AG09319 (cell line): Measurements from ENCODE around the gene HDAC4.

Experiments used
- DNase-seq: peaks from one replicate; pipeline ENCODE4 v3.0.0-alpha.2; 2010; ENCODE audit warnings: low read depth; ENCODE audit errors: extremely low read depth
- CTCF ChIP-seq: IDR thresholded peaks from 2 replicates; pipeline ENCODE4 v1.5.1; 2011; ENCODE audit warnings: low read depth, mild to moderate bottlenecking, inconsistent platforms, low read length, moderate library complexity

The HDAC4 gene

GRCh38 chr2:239012936-239013677 lies 387.7 kb downstream of the HDAC4 start:
- DNase-seq: no peak
- TF ChIP-seq CTCF: no peak

- TF ChIP-seq CTCF: no peak
- no peak for DNase-seq
Measured at GRCh38 chr2:239012228-239012627, 388.6 kb downstream of the HDAC4 start.

GRCh38 chr2:239009589-239009961 lies 391.2 kb downstream of the HDAC4 start:
- TF ChIP-seq CTCF: no peak
- DNase-seq: no peak

GRCh38 chr2:239008677-239009588 lies 391.9 kb downstream of the HDAC4 start:
- no peak for DNase-seq
- TF ChIP-seq CTCF: no peak

- no peak for TF ChIP-seq CTCF
- no peak for DNase-seq
Measured at GRCh38 chr2:239008004-239008403, 392.8 kb downstream of the HDAC4 start.

GRCh38 chr2:239006622-239007285 lies 394.1 kb downstream of the HDAC4 start:
- DNase-seq: no peak
- TF ChIP-seq CTCF: no peak
